AG04449 (cell line): ENCODE measurements around the gene MSRB1.

Experiments
- CTCF ChIA-PET: fragments of 350-600 bp; formaldehyde crosslinking; extraction: SDS; loops from one replicate; lab custom pipeline; 2021; ENCODE audit warnings: antibody characterized with exemption; lab: Yijun Ruan, JAX
- POLR2A ChIA-PET: fragments of 400-600, 350-600 bp; formaldehyde crosslinking; extraction: SDS; loops from one replicate; lab custom pipeline; 2020; ENCODE audit warnings: antibody characterized with exemption, inconsistent platforms; lab: Yijun Ruan, JAX
- DNase-seq: peaks from one replicate; pipeline ENCODE4 v3.0.0-alpha.2; 2010; ENCODE audit warnings: low read depth, low spot score
- H3K4me3 ChIP-seq: 2 replicates; pipeline ENCODE4 v1.5.1; 2011; ENCODE audit warnings: low read depth, mild to moderate bottlenecking, control low read depth, low read length
- TF ChIP-seq, protein P1 (sequence below): IDR thresholded peaks from one replicate; pipeline ENCODE4 v1.5.1; 2011; ENCODE audit warnings: mild to moderate bottlenecking, moderate library complexity, low read length, control low read depth, inconsistent platforms; ENCODE audit not compliant: insufficient read depth; ENCODE audit errors: missing control alignments

The MSRB1 gene

GRCh38 chr16:1919327-1919998 lies 23.5 kb downstream of the MSRB1 start:
- CTCF ChIA-PET, result interaction anchor here (2.6 kb wide), 1 partner anchor 10 kb away, joined by 11 read pairs; no protein-coding TSS in a partner anchor
- no peak for DNase-seq
- TF ChIP-seq, protein P1, sequence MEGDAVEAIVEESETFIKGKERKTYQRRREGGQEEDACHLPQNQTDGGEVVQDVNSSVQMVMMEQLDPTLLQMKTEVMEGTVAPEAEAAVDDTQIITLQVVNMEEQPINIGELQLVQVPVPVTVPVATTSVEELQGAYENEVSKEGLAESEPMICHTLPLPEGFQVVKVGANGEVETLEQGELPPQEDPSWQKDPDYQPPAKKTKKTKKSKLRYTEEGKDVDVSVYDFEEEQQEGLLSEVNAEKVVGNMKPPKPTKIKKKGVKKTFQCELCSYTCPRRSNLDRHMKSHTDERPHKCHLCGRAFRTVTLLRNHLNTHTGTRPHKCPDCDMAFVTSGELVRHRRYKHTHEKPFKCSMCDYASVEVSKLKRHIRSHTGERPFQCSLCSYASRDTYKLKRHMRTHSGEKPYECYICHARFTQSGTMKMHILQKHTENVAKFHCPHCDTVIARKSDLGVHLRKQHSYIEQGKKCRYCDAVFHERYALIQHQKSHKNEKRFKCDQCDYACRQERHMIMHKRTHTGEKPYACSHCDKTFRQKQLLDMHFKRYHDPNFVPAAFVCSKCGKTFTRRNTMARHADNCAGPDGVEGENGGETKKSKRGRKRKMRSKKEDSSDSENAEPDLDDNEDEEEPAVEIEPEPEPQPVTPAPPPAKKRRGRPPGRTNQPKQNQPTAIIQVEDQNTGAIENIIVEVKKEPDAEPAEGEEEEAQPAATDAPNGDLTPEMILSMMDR, result no peak
- POLR2A ChIA-PET, result no interaction called here
- no peak overlapping the region for H3K4me3 ChIP-seq

- TF ChIP-seq, protein P1, result no peak
- no peak within 1 kb of the TSS for H3K4me3 ChIP-seq
- POLR2A ChIA-PET, result no interaction called here
- no peak for DNase-seq
- CTCF ChIA-PET, result no interaction called here
Measured at GRCh38 chr16:1918351-1919326, 24.4 kb downstream of the MSRB1 start, which contains the start of gene HS3ST6. HS3ST6 (minus strand) TSS chr16:1918415; CDS start chr16:1918323, 92 bp downstream.

DNA sequence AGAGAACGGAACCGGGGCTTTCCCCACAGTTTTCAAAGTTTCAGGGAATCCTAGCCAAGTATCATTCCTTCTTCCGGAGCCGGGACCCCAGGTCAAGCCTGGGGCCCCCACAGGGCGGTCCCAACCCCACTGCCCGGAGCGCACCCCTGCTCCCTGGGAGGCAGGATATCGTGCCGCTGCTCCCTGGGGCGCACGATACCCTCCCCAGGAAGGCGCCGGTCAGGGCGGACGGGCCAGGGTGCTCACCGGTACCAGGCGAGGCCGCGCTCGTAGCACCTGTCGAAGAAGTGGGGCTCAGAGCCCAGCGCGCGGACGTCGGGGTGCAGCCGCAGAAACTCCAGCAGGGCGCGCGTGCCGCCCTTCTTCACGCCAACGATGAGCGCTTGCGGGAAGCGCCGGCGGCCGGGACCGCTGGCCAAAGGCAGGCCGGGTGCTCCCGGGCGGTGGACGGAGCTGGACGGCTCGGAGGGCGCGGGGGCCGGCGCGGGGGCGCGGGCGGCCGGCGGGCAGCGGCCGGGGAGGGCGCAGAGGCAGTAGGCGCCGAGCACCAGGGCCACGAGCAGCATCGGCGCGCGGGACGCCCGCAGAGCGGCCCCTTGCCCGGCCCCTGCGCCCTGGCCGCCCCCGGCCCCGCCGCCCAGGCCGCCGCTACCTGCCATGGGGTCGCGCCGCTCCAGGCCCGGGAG lies 25.2 kb downstream of the MSRB1 start:
- TF ChIP-seq, protein P1, result no peak
- ChIA-PET CTCF (no interaction called here), POLR2A (no interaction called here)
- H3K4me3 ChIP-seq, result no peak overlapping the region
- DNase-seq, result no peak

- CTCF ChIA-PET, result interaction anchor here (3.6 kb wide), 1 partner anchor 12 kb away, joined by 18 read pairs; no protein-coding TSS in a partner anchor
- H3K4me3 ChIP-seq, result no peak overlapping the region
- POLR2A ChIA-PET, result no interaction called here
- TF ChIP-seq, protein P1, result no peak
- no peak for DNase-seq
Measured at GRCh38 chr16:1917056-1917664, 25.8 kb downstream of the MSRB1 start.

- no peak overlapping the region for H3K4me3 ChIP-seq
- ChIA-PET CTCF (interaction anchor here (0.8 to 3.6 kb wide), 2 partner anchors 12 to 54 kb away, joined by 3 to 18 read pairs; no protein-coding TSS in a partner anchor), POLR2A (no interaction called here)
- TF ChIP-seq, protein P1, result no peak
- DNase-seq, result no peak
Measured at GRCh38 chr16:1916640-1916990, 26.4 kb downstream of the MSRB1 start.
